Kidney (tissue), 14 donors: ENCODE measurements around the gene ARHGEF26. TPM values are rescaled to one million over a fixed set of nuclear protein-coding genes. Genes with fewer than 3 reads are reported as not detected.
A peak's percentile ranks its signal among the peaks of the same experiment; 100 is the strongest.

Source experiments
- DNase-seq, 5 donors: peaks; one replicate each; pipeline ENCODE4 v3.0.0-alpha.2; 2013 to 2020
- FAIRE-seq: peaks from 2 replicates; lab custom pipeline; 2012; peaks lifted over from hg19 to GRCh38; lab: Jason Lieb, UNC
- H3K27ac ChIP-seq, 2 donors: one replicate each; pipeline ENCODE4 v1.7.0; 2013; ENCODE audit warnings: low read depth in 2 of 2, low read length in 2 of 2, inconsistent platforms in 1 of 2
- H3K27me3 ChIP-seq: one replicate; pipeline ENCODE4 v1.7.1; 2013; ENCODE audit warnings: low read length, inconsistent platforms; ENCODE audit not compliant: control insufficient read depth, insufficient read depth
- H3K36me3 ChIP-seq, 3 donors: one replicate each; pipeline versions ENCODE4 v1.7.0 to v1.7.1; 2013; ENCODE audit warnings: low read length in 3 of 3, control low read depth in 1 of 3, inconsistent platforms in 1 of 3; ENCODE audit not compliant: insufficient read depth in 3 of 3, control insufficient read depth in 2 of 3
- H3K4me1 ChIP-seq, 3 donors: one replicate each; pipeline versions ENCODE4 v1.7.0 to v1.7.1; 2013; ENCODE audit warnings: low read length in 3 of 3, inconsistent platforms in 1 of 3, low read depth in 1 of 3; ENCODE audit not compliant: control insufficient read depth in 2 of 3, insufficient read depth in 2 of 3
- H3K4me3 ChIP-seq, 3 donors: one replicate each; pipeline versions ENCODE4 v1.7.0 to v1.8.1; 2013; ENCODE audit warnings: low read length in 3 of 3, control low read depth in 1 of 3, inconsistent platforms in 1 of 3
- H3K9ac ChIP-seq, 3 donors: one replicate each; pipeline versions ENCODE4 v1.7.0 to v1.7.1; 2013; ENCODE audit warnings: low read length in 3 of 3, control low read depth in 1 of 3, inconsistent platforms in 1 of 3
- H3K9me3 ChIP-seq, 3 donors: one replicate each; pipeline versions ENCODE4 v1.7.0 to v1.7.1; 2013; ENCODE audit warnings: low read length in 3 of 3, control low read depth in 1 of 3, inconsistent platforms in 1 of 3; ENCODE audit not compliant: control insufficient read depth in 2 of 3, insufficient read depth in 1 of 3
- intact Hi-C: fragments of 100-400 bp; cut with DNase I; formaldehyde crosslinking; loops from one replicate; pipeline ENCODE4 v1.11.1; 2022
- polyA plus RNA-seq: library from polyadenylated mRNA; stranded (reverse); fragments of 350-450 nt; fragmentation: Illumina TruSeq; extraction: RNeasy Lipid Tissue Mini Kit (QIAGEN cat#74804); gene quantifications from one replicate; pipeline ENCODE4 v1.2.3, GENCODE V29; 2014; ENCODE audit warnings: low read depth, low replicate concordance; ENCODE audit not compliant: insufficient read depth
- total RNA-seq: library from RNA; stranded (reverse); fragmentation: NEBNext Ultra II Directional; extraction: Animal tissue kit (Norgen Biotek cat#: 25700); gene quantifications from one replicate; pipeline ENCODE4 v1.2.1, GENCODE V29; 2021
- TF ChIP-seq, protein P1 (sequence below): IDR thresholded peaks from 3 replicates; pipeline ENCODE4 v1.5.1; 2012; ENCODE audit warnings: mild to moderate bottlenecking, moderate library complexity, borderline replicate concordance; ENCODE audit not compliant: insufficient read depth; ENCODE audit errors: extremely low read depth
- donor health status: control.
- donor health status: control.
- donor health status: control.
- donor health status: control.
- donor health status: control.
- donor health status: DM: yes; HTN: yes; CAD: no.
- donor health status: Normal renal cell carcinoma (clear cell type).

ARHGEF26 gene
- total and polyA plus RNA-seq, 2 donors from 2014 or later: 3.9 to 4.8 TPM

DNA sequence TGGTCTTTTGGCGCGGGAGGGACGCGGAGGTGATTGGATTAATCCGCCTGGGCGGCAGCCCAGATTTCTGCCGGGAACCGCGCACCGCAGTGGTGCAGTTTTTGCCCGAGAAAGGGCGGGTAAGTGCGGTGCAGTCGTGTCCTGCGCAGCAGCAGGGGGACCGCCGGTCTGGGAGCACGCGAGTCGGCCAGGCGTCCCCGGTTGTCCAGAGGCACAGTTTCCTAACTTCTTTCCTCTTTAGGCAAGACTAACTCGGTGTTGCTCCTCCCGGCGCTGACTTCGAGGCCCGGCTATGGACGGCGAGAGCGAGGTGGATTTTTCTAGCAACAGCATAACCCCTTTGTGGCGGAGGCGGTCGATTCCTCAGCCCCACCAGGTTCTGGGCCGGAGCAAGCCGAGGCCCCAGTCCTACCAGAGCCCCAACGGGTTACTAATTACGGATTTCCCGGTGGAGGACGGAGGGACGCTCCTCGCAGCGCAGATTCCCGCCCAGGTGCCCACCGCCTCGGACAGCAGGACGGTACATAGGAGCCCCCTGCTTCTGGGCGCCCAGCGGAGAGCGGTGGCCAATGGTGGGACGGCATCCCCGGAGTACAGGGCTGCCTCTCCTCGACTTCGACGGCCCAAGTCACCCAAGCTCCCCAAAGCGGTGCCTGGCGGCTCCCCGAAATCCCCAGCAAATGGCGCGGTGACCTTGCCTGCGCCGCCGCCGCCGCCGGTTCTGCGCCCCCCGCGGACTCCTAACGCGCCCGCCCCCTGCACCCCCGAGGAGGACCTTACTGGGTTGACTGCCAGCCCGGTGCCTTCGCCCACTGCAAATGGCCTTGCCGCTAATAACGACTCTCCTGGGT lies 736 bp downstream of the ARHGEF26 start:
- FAIRE-seq: no peak

DNA sequence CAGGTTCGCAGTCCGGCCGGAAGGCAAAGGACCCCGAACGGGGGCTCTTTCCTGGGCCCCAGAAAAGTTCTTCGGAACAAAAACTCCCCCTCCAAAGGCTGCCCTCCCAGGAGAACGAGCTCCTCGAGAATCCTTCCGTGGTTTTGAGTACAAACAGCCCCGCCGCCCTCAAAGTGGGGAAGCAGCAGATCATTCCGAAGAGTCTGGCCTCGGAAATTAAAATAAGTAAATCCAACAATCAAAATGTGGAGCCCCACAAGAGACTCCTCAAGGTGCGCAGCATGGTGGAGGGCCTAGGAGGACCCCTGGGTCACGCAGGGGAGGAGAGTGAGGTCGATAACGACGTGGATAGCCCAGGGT lies 1.3 kb downstream of the ARHGEF26 start:
- TF ChIP-seq, protein P1, sequence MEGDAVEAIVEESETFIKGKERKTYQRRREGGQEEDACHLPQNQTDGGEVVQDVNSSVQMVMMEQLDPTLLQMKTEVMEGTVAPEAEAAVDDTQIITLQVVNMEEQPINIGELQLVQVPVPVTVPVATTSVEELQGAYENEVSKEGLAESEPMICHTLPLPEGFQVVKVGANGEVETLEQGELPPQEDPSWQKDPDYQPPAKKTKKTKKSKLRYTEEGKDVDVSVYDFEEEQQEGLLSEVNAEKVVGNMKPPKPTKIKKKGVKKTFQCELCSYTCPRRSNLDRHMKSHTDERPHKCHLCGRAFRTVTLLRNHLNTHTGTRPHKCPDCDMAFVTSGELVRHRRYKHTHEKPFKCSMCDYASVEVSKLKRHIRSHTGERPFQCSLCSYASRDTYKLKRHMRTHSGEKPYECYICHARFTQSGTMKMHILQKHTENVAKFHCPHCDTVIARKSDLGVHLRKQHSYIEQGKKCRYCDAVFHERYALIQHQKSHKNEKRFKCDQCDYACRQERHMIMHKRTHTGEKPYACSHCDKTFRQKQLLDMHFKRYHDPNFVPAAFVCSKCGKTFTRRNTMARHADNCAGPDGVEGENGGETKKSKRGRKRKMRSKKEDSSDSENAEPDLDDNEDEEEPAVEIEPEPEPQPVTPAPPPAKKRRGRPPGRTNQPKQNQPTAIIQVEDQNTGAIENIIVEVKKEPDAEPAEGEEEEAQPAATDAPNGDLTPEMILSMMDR: no peak
- no peaks in the 10 kb centered on the region for H3K9me3 ChIP-seq
- peak overlapping the region; percentile 74 to 87 (median 76) for H3K4me3 ChIP-seq
- DNase-seq (peak in 1 of 5 donors; percentile 49), FAIRE-seq (no peak)
- no peaks in the 10 kb centered on the region for H3K4me1 ChIP-seq
- H3K27me3 ChIP-seq: no peaks in the 10 kb centered on the region
- H3K36me3 ChIP-seq: no peaks in the 10 kb centered on the region
- intact Hi-C loops: no loop called here
- no peak overlapping the region for H3K27ac ChIP-seq
- peak overlapping the region; percentile 4 to 78 (median 35) for H3K9ac ChIP-seq

More for the DNA sequence above, 736 bp downstream of the ARHGEF26 start:
- H3K4me1 ChIP-seq: no peaks in the 10 kb centered on the region
- DNase-seq: peak in 4 of 5 donors; percentile 60 to 85 (median 66)
- H3K27me3 ChIP-seq: no peaks in the 10 kb centered on the region
- no peaks in the 10 kb centered on the region for H3K9me3 ChIP-seq
- intact Hi-C loops: no loop called here
- H3K27ac ChIP-seq: no peak overlapping the region
- peak overlapping the region; percentile 74 to 87 (median 76) for H3K4me3 ChIP-seq
- TF ChIP-seq, protein P1: no peak
- no peaks in the 10 kb centered on the region for H3K36me3 ChIP-seq
- H3K9ac ChIP-seq: peak overlapping the region; percentile 35 to 79 (median 52)

DNA sequence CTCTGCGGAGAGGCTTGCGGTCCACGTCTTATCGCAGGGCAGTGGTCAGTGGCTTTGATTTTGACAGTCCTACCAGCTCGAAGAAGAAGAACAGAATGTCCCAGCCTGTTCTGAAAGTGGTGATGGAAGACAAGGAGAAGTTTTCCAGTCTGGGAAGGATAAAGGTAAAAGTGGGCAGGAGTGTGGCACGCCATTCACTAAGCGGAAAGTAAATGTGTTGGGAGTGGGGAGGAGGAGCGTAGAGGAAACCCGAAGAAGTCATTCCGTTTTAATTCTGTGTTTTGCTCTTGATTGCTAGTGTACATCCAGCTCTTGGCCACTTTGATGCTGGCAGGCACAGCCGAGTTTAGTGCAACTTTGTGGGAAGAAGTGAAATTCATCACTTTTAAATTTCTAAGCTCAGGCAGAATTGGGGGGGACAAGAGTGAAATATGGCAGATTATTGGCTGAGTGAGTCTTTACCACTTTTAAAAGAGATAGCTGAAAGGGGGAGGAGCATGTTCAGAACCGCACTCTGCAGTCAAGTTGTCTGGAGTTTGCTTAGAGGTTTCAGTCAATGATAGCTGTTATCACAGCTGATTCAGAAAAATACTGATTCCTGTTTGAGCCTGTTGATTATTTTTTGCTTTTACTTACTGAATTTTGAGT lies 1.8 kb downstream of the ARHGEF26 start:
- H3K36me3 ChIP-seq: no peaks in the 10 kb centered on the region
- peak in 3 of 5 donors; percentile 21 to 58 (median 56) for DNase-seq
- no peaks in the 10 kb centered on the region for H3K9me3 ChIP-seq
- H3K27ac ChIP-seq: no peak overlapping the region
- H3K9ac ChIP-seq: peak overlapping the region; percentile 4 to 78 (median 35)
- intact Hi-C loops: no loop called here
- no peak for FAIRE-seq
- H3K4me3 ChIP-seq: peak overlapping the region; percentile 74 to 87 (median 76)
- H3K4me1 ChIP-seq: no peaks in the 10 kb centered on the region
- TF ChIP-seq, protein P1: no peak
- H3K27me3 ChIP-seq: no peaks in the 10 kb centered on the region
